GM19395 (cell line): Measurements from ENCODE around the gene RELN.
"Not testable (repeated sequence)": the region's sequence is repeated elsewhere in the genome, so short reads cannot be mapped to it uniquely, and the experiment has no call there.

Source experiments
- ATAC-seq: cut with Tn5 transposase; IDR thresholded peaks from one replicate; pipeline ENCODE4 v1.9.1; 2021; ENCODE audit warnings: mild to moderate bottlenecking, moderate library complexity; ENCODE audit not compliant: unreplicated experiment

The RELN gene

GRCh38 chr7:103856929-103857328 lies 132.5 kb downstream of the RELN start:
- ATAC-seq: no peak

GRCh38 chr7:103855671-103856070 lies 133.8 kb downstream of the RELN start:
- ATAC-seq: no peak

GRCh38 chr7:103854611-103855010 lies 134.8 kb downstream of the RELN start:
- no peak for ATAC-seq

- ATAC-seq: no peak
These were observed 138.1 kb downstream of the RELN start for GRCh38 chr7:103851357-103851756.

GRCh38 chr7:103843689-103844480 lies 145.6 kb downstream of the RELN start:
- ATAC-seq: no peak

GRCh38 chr7:103833401-103833800 lies 156.1 kb downstream of the RELN start:
- ATAC-seq: no peak

GRCh38 chr7:103832438-103832837 lies 157.0 kb downstream of the RELN start:
- ATAC-seq: no peak

GRCh38 chr7:103824251-103824650 lies 165.2 kb downstream of the RELN start:
- ATAC-seq: no peak

- no peak for ATAC-seq
These were observed 166.4 kb downstream of the RELN start for GRCh38 chr7:103823084-103823483.

GRCh38 chr7:103821092-103821491 lies 168.4 kb downstream of the RELN start:
- ATAC-seq: no peak

- not testable (repeated sequence) for ATAC-seq
These were observed 173.5 kb downstream of the RELN start for GRCh38 chr7:103815972-103816371.

GRCh38 chr7:103813970-103814369 lies 175.5 kb downstream of the RELN start:
- no peak for ATAC-seq

- peak; percentile 85 for ATAC-seq
These were observed 177.5 kb downstream of the RELN start for GRCh38 chr7:103811997-103812396.

GRCh38 chr7:103811290-103811689 lies 178.2 kb downstream of the RELN start:
- ATAC-seq: no peak

GRCh38 chr7:103810112-103810744 lies 179.2 kb downstream of the RELN start:
- no peak for ATAC-seq

- ATAC-seq: peak; percentile 49
These were observed 180.0 kb downstream of the RELN start for GRCh38 chr7:103809229-103809994.

GRCh38 chr7:103805346-103805745 lies 184.1 kb downstream of the RELN start:
- no peak for ATAC-seq

- no peak for ATAC-seq
These were observed 185.8 kb downstream of the RELN start for GRCh38 chr7:103803631-103804030.

GRCh38 chr7:103799298-103799697 lies 190.2 kb downstream of the RELN start:
- no peak for ATAC-seq

- no peak for ATAC-seq
These were observed 191.7 kb downstream of the RELN start for GRCh38 chr7:103797647-103798307.

GRCh38 chr7:103796327-103796962 lies 193.0 kb downstream of the RELN start:
- no peak for ATAC-seq
